Stimulated activated CD8-positive, alpha-beta memory T cell treated with anti-CD3 and anti-CD28 coated beads, Interleukin-12 subunit alpha, Interleukin-12 subunit beta, amount 100 ng/mL, for 24 hours (primary cell): ENCODE data around the gene PARP4.
"Not testable (repeated sequence)": the region's sequence is repeated elsewhere in the genome, so short reads cannot be mapped to it uniquely, and the experiment has no call there.

ENCODE experiments used
- DNase-seq: peaks from one replicate; pipeline ENCODE4 v3.0.0-alpha.2; 2020; ENCODE audit errors: extremely low read depth

Gene PARP4

DNA sequence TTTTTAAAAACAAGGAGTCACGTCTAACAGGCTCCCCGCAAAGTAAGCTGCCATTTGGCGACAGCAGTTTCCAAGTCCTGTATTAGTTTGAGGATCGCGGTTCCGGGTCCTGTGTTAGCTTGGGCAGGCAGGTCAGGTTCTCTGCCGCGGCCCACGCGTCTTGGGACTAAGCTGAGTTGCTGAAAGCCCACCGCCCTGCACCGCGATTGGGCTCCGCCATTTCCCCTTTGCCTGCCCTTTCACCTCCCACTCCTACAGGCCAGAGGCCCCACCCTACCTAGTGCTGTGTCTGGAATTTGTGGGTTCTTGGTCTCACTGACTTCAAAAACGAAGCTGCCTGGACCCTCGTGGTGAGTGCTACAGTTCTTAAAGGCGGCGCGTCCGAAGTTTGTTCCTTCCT lies 6.8 kb downstream of the PARP4 start:
- no peak for DNase-seq

DNA sequence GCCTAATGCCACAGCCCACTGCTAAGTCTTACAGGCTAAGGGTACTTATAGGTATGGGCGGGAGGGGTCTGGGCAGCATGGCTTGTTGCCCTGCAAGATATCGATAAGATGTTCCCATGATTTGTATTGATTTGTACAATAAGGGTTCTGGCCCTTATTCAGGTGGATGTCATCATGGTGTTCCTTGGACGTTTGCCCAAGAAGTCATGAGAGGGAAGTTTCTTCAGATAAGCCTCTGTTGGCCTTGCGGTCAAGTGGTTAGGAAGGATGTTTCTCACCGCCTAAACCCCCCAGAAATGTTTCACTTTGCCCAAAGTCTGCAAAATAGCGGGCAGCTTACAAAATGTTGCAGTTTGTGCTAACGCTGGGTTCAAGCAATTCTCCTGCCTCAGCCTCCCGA lies 7.3 kb downstream of the PARP4 start:
- DNase-seq, result no peak

DNA sequence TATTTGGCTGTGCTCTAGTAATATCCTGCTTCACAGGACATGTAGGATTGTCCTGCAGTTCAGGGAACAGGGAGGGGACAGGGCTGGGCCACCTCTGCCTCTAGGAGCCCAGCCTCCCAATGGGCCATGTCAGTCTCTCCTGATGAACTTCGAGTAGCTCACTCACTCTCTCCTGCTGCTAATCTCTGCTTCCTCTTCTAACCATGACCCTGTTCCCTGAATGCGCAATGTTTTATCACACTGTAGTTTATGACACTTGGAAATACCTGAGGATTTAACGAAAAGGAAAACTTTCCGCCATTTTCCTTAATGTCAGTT lies 9.2 kb downstream of the PARP4 start:
- no peak for DNase-seq

DNA sequence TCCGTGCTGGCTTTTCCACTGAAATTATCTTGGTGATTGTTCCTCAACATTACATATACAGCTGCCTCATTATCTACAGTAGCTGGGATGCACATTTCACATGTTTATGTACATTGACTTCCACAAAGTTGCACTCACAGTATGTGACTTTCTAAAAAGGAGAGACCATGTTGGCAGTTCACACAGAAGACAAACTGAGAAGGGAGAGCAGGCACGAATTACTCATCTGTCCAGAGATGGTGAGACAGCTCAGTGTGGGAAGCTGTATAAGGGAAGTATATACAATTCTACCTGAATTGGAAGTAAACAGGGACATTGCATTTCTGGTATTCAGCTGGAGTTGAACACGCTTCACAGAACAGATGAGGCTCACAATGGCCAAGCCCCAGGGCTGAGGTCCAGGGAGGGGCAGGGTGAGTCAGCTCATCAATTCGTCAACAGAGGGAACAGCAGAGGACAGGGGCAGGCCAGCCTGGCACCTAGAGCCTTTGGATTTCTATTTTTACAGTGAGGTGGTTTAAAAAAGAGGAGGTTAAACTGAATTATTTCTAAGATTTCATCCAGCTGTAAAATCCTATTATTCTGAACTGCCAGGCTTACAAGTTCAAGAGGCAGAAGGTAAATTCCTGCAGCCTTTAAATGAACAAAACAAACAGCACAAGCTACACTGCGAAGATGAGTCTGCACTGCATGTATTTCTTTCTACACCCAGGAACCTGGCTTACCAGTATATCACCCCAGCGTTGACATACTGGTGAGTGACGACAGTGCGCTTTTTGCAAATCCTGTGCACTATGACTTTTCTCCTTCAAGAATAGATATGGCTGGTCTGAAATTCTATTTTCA lies 9.8 kb downstream of the PARP4 start:
- no peak for DNase-seq

DNA sequence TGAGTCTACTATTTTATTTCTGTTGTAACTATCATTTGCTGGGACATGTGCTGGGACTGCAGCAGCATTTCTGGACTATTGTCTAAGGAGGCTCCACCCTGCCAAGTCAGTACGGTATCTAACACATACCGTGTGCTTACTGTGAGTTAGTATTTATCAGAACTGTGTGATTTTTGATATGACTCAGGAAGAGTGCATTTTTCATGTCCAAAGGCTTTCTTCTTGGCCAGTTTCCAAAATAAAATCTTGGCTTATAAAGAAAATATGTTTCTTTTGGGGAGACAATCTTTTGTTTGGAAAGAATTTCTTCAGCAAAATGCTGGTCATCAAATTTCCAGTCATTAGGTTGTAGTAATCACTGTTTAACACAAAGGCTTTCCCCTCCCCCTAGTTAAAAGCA lies 11.6 kb downstream of the PARP4 start:
- DNase-seq, result no peak

DNA sequence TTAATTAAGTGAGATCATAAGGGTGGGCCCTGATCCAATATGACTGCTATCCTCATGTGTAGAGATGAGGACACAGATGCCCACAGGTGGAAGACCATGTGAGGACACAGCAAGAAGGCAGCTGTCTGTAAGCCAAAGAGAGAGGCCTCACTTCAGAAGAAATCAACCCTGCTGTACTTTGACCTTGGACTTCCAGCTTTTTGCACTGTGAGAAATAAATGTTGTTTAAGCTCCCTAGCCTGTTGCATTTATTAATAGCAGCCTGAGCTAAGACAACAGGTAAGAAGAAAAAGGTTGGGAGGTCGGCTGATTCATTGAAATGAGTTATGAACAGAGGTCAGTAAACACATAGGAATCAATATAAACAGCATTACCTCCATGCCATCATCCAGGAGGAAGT lies 14.8 kb downstream of the PARP4 start:
- no peak for DNase-seq

DNA sequence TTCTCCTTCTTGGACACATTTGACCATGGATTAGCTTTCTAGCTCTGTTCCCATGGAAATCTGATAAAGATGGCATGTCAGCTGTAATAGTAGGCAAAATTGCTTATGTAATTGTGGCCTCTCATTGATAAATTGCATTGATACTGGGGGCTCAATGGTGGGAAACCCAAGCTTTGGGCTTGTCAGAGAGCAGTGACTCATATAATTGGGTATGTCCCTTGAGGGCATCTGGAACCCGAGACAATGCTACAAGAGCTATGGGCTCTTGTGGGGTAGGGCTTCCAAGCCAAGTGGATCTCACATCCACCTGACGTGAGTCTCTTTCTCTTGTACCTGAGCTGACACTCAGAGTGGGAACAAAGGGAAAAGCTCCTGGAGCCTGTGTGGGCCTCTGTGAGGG lies 16.3 kb downstream of the PARP4 start:
- not testable (repeated sequence) for DNase-seq

DNA sequence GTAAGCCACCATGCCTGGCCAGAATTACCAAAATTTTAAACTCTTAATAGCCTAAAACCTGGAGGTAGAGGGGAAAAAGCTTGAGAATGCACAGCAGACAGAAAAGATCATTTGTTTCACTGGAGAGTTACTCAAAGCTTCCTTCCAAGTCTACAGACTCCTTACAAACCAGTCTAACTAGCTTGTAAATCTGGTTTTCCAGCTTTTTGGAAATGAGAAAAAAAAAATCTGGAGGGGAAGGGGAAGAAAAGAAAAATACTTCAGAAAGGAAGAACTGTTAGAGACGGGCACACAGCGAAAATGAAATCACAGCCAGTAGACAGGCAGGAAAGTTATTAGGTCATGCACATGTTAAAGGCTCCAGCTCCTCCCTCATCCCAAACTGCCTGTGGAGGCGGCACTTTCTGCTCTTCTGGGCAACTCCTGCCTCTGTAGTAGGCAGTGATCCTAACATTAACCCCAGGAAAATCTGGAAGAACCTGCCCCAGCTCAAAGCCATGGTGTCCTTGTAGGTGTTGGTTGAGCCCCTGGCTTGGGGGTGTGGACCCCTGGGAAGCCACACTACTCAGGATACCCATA lies 17.3 kb downstream of the PARP4 start:
- no peak for DNase-seq

DNA sequence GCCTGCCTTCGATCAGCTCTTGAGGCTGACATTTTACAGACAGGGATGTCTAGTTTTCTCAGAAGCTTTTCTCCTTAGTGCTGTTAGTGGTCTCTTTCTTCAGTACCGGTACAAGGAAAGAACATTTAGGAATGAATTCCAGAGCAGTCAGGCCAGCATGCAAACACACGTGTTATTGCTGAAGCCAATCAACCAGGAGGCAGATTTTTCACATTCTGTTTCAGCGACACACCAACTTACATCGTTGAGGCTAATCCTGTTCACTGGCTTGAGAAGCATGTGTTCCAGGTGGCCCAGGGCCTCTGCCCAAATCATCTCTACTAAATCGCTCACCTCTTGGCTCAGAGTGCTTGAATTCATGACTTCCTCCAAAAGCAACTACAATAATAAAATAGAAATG lies 19.2 kb downstream of the PARP4 start:
- DNase-seq, result no peak

DNA sequence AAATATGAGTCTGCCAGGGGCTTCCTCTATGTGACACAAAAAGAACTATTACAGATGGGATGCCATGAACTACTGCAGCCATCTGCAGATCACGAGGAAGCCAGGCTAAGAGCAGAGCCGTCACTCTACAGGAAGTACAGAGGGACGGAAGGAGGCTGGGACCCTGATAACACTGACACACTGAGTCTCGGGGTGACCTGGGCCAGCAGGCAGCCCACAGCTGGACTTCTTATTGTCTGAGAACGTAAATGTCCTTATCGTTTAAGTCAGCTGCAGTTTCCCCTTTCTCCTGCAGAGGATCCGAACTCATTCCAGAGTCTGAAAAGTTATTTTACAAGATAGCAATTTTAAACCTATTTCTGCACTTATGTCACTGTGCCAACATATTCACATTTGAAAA lies 20.7 kb downstream of the PARP4 start:
- DNase-seq, result no peak

DNA sequence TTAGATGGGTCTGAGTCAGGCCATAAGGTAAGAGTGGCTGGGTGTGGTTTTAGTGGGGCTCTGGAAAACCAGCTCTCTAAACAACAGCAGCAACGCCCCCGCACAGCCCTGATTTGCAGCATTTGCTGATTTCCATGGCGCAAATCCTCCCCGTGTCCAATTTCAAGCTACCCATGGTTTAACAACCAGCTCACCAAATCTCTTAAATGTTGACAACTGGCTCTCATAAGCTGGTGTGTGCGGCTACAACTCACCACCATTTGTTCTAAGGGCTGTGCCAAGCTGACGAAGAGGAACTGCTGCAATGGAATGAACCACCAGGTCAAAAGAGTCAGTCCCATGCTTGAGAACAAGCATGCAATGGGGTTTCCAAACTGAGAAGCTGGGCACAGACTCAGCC lies 22.9 kb downstream of the PARP4 start:
- no peak for DNase-seq

DNA sequence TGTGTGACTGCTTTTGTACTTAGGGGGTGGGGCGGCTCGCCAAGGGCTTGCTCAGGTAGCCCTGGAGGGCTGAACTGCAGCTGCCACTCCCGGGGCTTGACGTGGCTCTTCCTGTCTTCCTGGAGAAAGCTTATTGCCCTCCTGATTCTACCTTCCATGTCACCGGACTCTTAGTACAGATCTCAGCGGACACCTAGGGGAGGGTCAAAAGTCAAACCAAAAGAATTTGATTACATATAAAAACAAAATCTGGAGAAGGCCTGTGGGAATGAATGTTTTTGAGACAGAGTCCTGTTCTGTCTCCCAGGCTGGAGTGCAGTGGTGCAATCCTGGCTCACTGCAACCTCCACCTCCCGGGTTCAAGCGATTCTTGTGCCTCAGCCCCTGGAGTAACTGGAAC lies 24.5 kb downstream of the PARP4 start:
- not testable (repeated sequence) for DNase-seq

DNA sequence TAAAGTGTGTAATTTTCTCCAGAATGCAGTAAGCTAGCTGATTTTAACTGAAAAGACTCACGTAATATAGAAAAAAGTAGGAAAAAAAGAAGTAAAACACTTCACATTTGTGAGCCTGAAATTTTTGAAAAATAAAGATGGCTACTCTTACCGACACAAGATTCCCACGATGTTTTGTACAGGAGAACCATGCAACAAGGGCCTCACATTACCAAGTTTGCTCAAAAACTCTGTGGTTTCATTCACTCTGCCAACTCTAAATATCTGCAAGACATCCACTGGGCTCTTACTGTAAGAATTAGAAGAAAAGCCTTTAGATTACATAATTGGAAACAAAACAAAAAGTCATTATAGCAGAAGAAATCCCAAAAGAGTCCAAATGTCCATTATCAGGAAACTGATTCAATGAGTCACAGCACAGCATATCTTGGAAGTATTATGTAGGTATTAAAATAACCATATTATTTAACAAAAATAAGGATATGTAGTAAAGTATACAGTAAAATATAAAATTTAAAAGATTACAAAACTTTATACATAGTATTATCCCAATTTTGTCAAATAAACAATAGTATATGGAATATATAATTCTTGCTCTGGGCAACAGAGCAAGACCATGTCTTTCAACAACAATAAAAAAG lies 26.4 kb downstream of the PARP4 start:
- not testable (repeated sequence) for DNase-seq

DNA sequence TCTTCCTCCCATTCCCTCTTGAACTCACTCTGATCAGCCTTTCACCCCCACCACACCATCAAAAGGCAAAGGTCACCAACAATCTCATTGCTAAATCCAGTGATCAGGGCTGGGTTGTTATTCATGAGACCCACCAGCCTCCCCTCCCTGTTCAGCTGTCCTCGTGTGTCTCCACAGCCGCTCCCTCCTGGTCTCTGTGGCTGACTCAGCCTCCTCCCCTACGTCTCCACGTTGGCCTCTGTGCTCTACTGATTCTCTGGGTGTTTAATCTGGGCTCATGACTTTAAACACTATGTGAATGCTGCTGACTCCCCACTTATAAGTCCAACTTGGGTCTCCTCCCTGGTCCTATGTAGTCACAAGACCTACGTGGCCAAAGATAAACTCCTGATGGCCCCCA lies 38.9 kb downstream of the PARP4 start:
- no peak for DNase-seq

DNA sequence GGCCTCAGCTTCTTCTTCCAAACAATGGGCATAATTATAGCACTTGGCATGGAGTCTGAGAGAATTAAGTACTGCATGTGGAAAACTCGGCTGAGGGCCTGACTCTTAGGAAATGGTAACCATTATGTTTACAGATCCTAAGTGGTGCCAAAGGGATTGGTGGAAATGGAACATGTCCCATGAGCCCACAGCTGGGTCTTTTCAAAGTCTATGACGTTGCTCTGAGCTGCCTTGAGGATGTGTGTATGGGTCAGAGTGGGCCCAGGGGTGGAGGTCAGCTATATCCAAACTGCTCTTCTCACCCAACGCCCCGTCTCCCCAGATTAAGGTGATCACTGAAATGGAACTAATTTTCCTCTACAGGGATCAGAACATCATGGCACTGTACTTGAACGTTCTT lies 40.4 kb downstream of the PARP4 start:
- not testable (repeated sequence) for DNase-seq

DNA sequence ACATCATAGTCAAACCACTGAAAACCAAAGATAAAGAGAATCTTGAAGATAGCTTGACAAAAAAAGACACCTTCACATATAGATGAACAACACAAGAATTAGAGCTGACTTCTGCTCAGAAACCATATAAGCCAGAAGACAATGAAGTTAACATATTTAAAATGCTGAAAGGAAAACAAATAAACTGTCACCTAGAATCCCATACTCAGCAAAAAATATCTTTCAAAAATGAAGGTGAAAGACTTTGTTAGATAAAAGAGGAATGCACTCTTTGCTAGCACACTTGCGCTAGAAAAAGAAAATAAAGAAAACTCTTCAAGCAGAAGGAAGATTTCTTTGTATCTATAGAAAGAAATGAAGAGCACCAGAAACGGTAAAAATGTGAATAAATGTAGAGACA lies 49.5 kb downstream of the PARP4 start:
- DNase-seq, result no peak

DNA sequence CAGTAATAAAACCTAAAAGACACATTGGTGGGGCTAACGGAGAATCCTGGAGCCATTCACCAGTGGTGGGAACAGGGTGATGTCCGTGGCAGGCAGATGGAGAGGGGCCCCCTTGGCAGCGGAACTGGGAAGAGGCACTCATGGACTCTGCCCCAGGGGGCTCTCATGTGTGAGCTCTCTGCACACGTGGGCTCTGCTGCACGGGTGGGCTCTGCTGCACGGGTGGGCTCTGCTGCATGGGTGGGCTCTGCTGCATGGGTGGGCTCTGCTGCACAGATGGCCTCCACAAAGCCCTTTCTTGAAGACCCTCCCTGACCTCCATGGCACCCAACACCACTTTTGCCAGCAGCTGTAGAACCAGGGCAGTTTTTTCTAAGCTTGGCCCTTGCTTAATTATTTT lies 52.3 kb downstream of the PARP4 start:
- no peak for DNase-seq

DNA sequence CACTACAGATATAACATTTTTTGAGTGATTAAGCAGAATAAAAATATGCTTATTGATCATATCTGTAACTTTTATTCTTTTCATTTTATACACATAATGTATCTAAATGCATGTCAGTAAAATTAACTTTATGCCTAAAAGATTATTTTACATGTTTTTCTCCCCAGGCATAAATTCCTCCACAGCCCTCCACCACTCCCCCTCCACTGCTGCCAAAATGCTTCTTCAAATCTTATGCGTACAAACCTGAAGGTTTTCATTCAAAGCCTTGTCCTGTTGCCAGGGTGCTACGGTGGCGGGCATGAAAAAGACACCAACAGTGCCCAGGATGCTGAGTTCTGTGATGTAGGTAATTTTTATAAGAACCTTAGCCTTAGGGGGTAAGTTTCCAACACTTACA lies 52.9 kb downstream of the PARP4 start:
- DNase-seq, result no peak

DNA sequence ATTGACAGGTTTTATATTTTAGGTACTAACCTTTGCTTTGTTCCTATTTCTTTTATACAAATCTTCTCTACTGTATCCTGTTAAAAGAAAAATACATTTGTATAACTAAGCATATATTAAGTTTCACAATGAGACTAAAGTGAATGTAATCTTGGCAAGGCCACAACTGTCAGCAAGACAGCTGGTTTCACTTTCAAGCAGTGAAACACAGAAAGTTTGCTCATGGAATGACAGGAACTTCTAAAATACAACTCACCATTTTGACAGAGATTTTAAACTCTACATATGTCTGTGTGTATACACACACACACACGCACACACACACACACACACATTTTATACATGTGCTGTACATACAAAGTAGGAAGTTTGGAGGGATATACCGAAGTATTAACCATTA lies 53.3 kb downstream of the PARP4 start:
- no peak for DNase-seq

DNA sequence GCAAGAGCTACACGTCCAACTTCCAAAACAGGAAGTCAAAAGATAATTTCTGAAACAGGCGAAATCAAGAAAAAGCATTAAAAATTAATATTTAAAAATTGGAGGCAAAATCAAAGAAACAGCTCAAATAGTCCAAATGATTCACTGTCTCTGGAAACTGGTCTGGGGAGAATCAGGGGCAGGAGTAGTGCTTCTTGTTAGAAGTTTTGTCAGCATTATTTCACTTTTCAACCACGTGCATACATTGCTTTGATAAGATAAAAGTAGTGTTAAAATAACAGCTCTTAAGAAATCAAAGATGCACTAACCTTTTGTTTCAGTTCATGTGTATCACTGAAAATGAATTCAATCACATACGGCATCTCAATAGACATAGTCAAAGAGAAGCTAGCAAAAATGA lies 53.8 kb downstream of the PARP4 start:
- DNase-seq, result no peak

DNA sequence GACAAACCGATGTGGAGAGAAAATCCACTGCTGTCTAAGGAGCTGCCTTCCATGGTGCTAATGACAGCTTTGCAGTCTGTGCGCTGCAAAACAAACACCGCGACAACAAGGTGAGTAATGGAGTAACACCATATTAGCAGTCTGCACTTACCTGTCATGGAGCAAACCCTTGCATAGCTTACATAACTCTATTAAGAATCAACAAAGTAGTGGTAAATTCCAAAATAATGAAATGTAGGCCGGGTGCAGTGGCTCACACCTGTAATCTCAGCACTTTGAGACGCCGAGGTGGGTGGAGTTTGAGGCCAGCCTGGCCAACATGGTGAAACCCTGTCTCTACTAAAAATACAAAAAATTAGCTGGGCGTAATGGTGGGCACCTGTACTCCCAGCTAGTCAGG lies 56.2 kb downstream of the PARP4 start:
- DNase-seq, result no peak

DNA sequence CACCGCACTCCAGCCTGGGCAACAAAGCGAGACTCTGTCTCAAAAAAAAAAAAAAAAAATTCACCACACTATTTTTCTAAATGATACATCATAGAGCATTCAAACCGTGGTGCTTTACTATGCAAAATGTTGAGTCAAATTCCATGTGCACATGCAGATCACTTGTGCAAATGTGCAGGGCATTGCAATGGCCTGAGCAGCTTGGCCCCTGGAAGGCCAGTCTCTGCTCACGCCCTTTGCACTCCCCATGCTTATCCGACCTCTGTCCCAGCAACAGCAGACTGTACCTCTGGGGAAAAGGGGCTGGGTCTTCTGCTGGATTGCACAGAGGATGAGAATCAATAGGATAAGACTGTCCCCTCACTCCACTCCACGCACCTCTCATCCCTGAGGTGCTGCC lies 58.5 kb downstream of the PARP4 start:
- DNase-seq, result no peak

DNA sequence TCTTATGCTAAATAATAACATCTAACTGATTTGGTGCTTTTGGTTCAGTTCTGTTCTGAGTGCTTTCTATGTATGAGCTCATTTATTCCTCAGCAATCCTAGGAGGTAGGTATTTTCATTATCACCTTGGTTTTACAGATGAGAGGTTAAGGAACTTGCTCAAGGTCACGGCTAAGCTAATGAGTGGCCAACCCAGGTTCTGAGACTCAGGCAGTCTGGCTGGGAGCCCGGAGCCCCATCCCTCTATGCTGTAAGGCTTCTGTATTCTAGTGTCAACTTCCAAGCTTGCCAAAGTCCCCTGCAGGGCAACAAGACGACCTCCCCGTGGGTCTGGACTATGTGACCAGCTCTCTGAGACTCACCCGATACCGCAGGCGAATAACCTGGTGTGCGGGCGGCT lies 60.5 kb downstream of the PARP4 start:
- DNase-seq, result no peak
